CD4-positive, alpha-beta memory T cell (primary cell): ENCODE data around the gene STX10. TPM values are rescaled to one million over a fixed set of nuclear protein-coding genes. Genes with fewer than 3 reads are reported as not detected.
"Not testable (repeated sequence)": the region's sequence is repeated elsewhere in the genome, so short reads cannot be mapped to it uniquely, and the experiment has no call there.

Experiments used
- CTCF ChIA-PET: fragments of 350-600 bp; sonication (Branson Sonifier 250); formaldehyde crosslinking; loops from one replicate; lab custom pipeline; 2021; ENCODE audit warnings: inconsistent platforms; ENCODE audit not compliant: partially characterized antibody; lab: Charles Lee
- POLR2A ChIA-PET: fragments of 350-600 bp; sonication (Branson Sonifier 250); formaldehyde crosslinking; loops from one replicate; lab custom pipeline; 2021; ENCODE audit not compliant: partially characterized antibody; lab: Charles Lee
- DNase-seq, 5 donors: peaks; one replicate each; pipeline versions ENCODE4 v3.0.0 to v3.0.0-alpha.2; 2020 to 2022; ENCODE audit warnings: mixed read lengths in 1 of 5
- H3K27ac ChIP-seq: one replicate; pipeline ENCODE4 v1.7.0; 2013; ENCODE audit warnings: low read depth, low read length
- H3K27me3 ChIP-seq: 2 replicates; pipeline ENCODE4 v1.7.0; 2013; ENCODE audit warnings: mild to moderate bottlenecking, low read length, moderate library complexity; ENCODE audit not compliant: insufficient read depth
- H3K36me3 ChIP-seq: 2 replicates; pipeline ENCODE4 v1.7.0; 2013; ENCODE audit warnings: mild to moderate bottlenecking, low read length, moderate library complexity; ENCODE audit not compliant: insufficient read depth
- H3K4me1 ChIP-seq: 2 replicates; pipeline ENCODE4 v1.7.0; 2013; ENCODE audit warnings: mild to moderate bottlenecking, low read length, moderate library complexity; ENCODE audit not compliant: insufficient read depth
- H3K4me3 ChIP-seq, 2 donors: one replicate each; pipeline ENCODE4 v1.7.0; 2013; ENCODE audit warnings: low read length in 2 of 2, mild to moderate bottlenecking in 1 of 2
- H3K9me3 ChIP-seq, 2 donors: one replicate each; pipeline ENCODE4 v1.7.0; 2013; ENCODE audit warnings: low read length in 2 of 2, control low read depth in 1 of 2; ENCODE audit not compliant: control insufficient read depth in 1 of 2
- H3K27ac Mint-ChIP-seq, 7 donors: one replicate each; pipeline ENCODE4 v1.8.0; 2020 to 2021; ENCODE audit warnings: mixed read lengths in 7 of 7, mild to moderate bottlenecking in 6 of 7, inconsistent platforms in 3 of 7, moderate library complexity in 3 of 7
- H3K27me3 Mint-ChIP-seq, 2 donors: one replicate each; pipeline ENCODE4 v1.8.0; 2020 to 2021; ENCODE audit warnings: mixed read lengths in 2 of 2
- H3K36me3 Mint-ChIP-seq, 2 donors: one replicate each; pipeline ENCODE4 v1.8.0; 2020 to 2021; ENCODE audit warnings: mixed read lengths in 2 of 2, inconsistent platforms in 1 of 2, mild to moderate bottlenecking in 1 of 2
- H3K4me1 Mint-ChIP-seq, 4 donors: one replicate each; pipeline ENCODE4 v1.8.0; 2020 to 2021; ENCODE audit warnings: mixed read lengths in 4 of 4, mild to moderate bottlenecking in 1 of 4
- H3K4me3 Mint-ChIP-seq, 8 donors: one replicate each; pipeline ENCODE4 v1.8.0; 2020 to 2021; ENCODE audit warnings: mixed read lengths in 8 of 8, mild to moderate bottlenecking in 7 of 8, moderate library complexity in 6 of 8, inconsistent platforms in 3 of 8
- H3K9me3 Mint-ChIP-seq, 8 donors: one replicate each; pipeline ENCODE4 v1.8.0; 2020 to 2021; ENCODE audit warnings: mixed read lengths in 8 of 8, mild to moderate bottlenecking in 5 of 8, inconsistent platforms in 3 of 8, moderate library complexity in 1 of 8
- intact Hi-C: fragments of 100-400 bp; cut with micrococcal nuclease; formaldehyde crosslinking; loops from one replicate; pipeline ENCODE4 v1.15.1; 2023
- polyA plus RNA-seq, 2 donors: library from polyadenylated mRNA; unstranded; fragments of 300-500 nt; fragmentation: Illumina TruSeq; gene quantifications; one replicate each; pipeline ENCODE4 v1.2.3, GENCODE V29; 2021
- total RNA-seq, 2 experiments: library from RNA; stranded (reverse); gene quantifications; one replicate each; pipeline ENCODE4 v1.2.3, GENCODE V29; 2021

STX10 gene
- total and polyA plus RNA-seq, 4 experiments from 2014 or later, result 57.9 to 64.2 (median 63.9) TPM

DNA sequence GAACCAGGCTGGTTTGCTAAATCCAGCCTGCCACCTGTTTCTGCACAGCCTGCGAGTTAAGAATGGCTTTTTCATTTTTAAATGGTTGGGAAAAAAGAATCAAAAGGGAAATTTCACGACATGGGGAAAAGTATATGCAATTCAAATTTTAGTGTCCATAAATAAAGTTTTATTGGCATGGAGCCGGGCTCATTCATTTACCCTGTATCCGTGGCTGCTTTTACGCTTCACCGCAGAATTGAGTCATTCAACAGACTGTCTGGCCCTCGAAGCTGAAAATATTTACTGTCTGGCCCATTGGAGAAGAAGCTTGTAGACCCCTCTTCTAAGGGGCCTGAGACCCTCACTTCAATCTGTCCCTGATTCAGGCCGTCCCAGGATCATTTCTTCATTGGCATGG is 26.2 kb upstream of the STX10 start:
- Histone ChIP-seq H3K27ac (no peak overlapping the region), H3K9me3 (no peaks in the 10 kb centered on the region), H3K4me3 (no peak overlapping the region), H3K27me3 (no peaks in the 10 kb centered on the region), H3K4me1 (peaks cover 38% of the 10 kb centered on the region), H3K36me3 (no peaks in the 10 kb centered on the region)
- POLR2A ChIA-PET, result interaction anchor here (0.6 to 10.6 kb wide), 5 partner anchors 9 to 237 kb away, joined by 3 to 146 read pairs (median 12); no protein-coding TSS in a partner anchor
- Mint-ChIP-seq H3K36me3 (peaks cover 4% of the 10 kb centered on the region in 2 donors), H3K4me1 (peaks cover 20 to 52% (median 34%) of the 10 kb centered on the region in 4 donors), H3K27me3 (no peaks in the 10 kb centered on the region), H3K9me3 (no peaks in the 10 kb centered on the region), H3K4me3 (no peak overlapping the region), H3K27ac (peak overlapping the region in 1 of 7 donors; percentile 27)
- CTCF ChIA-PET, result interaction anchor here (1.0 to 11.0 kb wide), 7 partner anchors 9 to 86 kb away, joined by 3 to 91 read pairs (median 4); no protein-coding TSS in a partner anchor
- DNase-seq, result no peak
- intact Hi-C loops, result no loop called here

- ChIA-PET CTCF (interaction anchor here (0.6 kb wide), 1 partner anchor 60 kb away, joined by 3 read pairs; no protein-coding TSS in a partner anchor), POLR2A (interaction anchor here (0.7 to 10.6 kb wide), 5 partner anchors 10 to 878 kb away, joined by 3 to 146 read pairs (median 5); partner anchors contain the start of genes IER2 and STX10)
- DNase-seq, result no peak
- peak overlapping the region; percentile 94 to 99 (median 98) for H3K27ac Mint-ChIP-seq
- H3K36me3 ChIP-seq, result no peaks in the 10 kb centered on the region
- no peaks in the 10 kb centered on the region for H3K27me3 Mint-ChIP-seq
- H3K4me3 Mint-ChIP-seq, result peak overlapping the region; percentile 83 to 94 (median 86)
- H3K9me3 ChIP-seq, result no peaks in the 10 kb centered on the region
- H3K4me1 ChIP-seq, result peaks cover 59% of the 10 kb centered on the region
- intact Hi-C loops, result loop anchor here (2.0 kb wide), 1 partner anchor 56 kb away; the partner anchor contains the start of gene TRMT1
- H3K27me3 ChIP-seq, result no peaks in the 10 kb centered on the region
- peaks cover 34 to 69% (median 45%) of the 10 kb centered on the region in 4 donors for H3K4me1 Mint-ChIP-seq
- peak overlapping the region; percentile 53 for H3K27ac ChIP-seq
- no peaks in the 10 kb centered on the region for H3K9me3 Mint-ChIP-seq
- H3K36me3 Mint-ChIP-seq, result peaks cover 4% of the 10 kb centered on the region in 2 donors
- peak overlapping the region in 1 of 2 donors; percentile 46 for H3K4me3 ChIP-seq
Measured at GRCh38 chr19:13173139-13173737, 23.1 kb upstream of the STX10 start.

DNA sequence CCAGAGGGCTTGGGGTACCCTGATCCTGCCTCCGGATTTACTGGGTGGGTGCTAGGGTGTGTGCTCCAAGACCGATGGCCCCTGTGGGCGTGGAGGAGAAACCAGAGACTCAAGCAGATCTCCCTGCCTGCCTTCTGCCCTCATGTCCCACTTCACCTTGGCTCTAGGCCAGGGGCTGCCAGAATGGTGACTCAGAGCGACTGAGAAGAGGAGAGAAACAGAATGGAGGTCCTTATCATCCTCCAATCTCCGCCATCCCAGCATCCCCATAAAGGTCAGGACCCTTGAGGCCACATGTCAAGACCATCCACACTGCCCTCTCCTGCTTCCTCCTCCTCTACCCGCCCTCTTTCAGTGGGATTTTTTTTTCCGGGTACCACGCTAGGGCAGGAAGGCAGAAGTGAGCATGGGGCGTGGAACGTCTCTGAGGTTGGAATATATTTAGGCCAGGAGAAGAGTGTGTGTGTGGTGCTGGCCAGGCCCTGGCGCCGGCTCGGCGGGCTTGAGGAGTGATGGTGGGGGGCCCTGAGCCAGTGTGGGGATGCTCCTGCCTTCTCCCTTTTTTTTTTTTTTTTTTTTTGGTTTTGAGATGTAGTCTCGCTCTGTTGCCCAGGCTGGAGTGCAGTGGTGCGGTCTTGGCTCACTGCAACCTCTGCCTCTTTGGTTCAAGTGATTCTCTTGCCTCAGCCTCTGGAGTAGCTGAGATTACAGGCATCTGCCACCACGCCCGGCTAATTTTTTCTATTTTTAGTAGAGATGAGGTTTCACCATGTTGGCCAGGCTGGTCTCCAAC is 22.4 kb upstream of the STX10 start:
- POLR2A ChIA-PET, result interaction anchor here (0.7 to 10.6 kb wide), 5 partner anchors 9 to 877 kb away, joined by 3 to 401 read pairs (median 31); no protein-coding TSS in a partner anchor
- Histone ChIP-seq H3K36me3 (no peaks in the 10 kb centered on the region), H3K9me3 (no peaks in the 10 kb centered on the region), H3K4me1 (peaks cover 65% of the 10 kb centered on the region), H3K27ac (peak overlapping the region; percentile 53), H3K4me3 (peak overlapping the region; percentile 18 to 46), H3K27me3 (no peaks in the 10 kb centered on the region)
- Mint-ChIP-seq H3K36me3 (peaks cover 4 to 6% of the 10 kb centered on the region in 2 donors), H3K27ac (peak overlapping the region; percentile 94 to 99 (median 98)), H3K27me3 (no peaks in the 10 kb centered on the region), H3K9me3 (no peaks in the 10 kb centered on the region), H3K4me3 (peak overlapping the region; percentile 83 to 94 (median 86)), H3K4me1 (peaks cover 36 to 76% (median 48%) of the 10 kb centered on the region in 4 donors)
- peak; percentile 62 to 92 (median 63) for DNase-seq
- CTCF ChIA-PET, result interaction anchor here (0.6 kb wide), 1 partner anchor 61 kb away, joined by 3 read pairs; no protein-coding TSS in a partner anchor
- intact Hi-C loops, result loop anchor here (2.0 kb wide), 1 partner anchor 56 kb away; the partner anchor contains the start of gene TRMT1

DNA sequence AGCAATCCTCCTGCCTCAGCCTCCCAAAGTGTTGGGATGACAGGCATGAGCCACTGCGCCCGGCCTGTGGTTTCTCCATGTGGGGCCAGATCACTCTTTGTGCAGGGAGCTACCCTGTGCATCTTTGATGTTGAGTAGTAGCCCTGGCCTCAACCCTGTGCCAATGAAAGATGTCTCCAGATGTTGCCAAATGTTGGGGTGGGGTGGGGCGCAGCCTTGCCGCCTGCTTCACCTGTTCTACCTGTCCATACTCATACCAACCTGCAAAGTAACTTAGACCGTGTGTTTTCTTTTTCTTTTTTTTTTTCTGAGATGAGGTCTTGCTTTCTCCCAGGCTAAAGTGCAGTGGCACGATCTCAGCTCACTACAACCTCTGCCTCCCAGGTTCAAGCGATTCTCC is 21.0 kb upstream of the STX10 start:
- no peaks in the 10 kb centered on the region for H3K27me3 ChIP-seq
- Mint-ChIP-seq H3K27me3 (no peaks in the 10 kb centered on the region), H3K4me3 (peak overlapping the region; percentile 46 to 88 (median 74)), H3K27ac (peak overlapping the region; percentile 86 to 99 (median 97)), H3K9me3 (no peaks in the 10 kb centered on the region), H3K4me1 (peaks cover 43 to 83% (median 57%) of the 10 kb centered on the region in 4 donors), H3K36me3 (peaks cover 4 to 6% of the 10 kb centered on the region in 2 donors)
- H3K4me1 ChIP-seq, result peaks cover 79% of the 10 kb centered on the region
- ChIA-PET CTCF (interaction anchor here (1.4 to 2.4 kb wide), 3 partner anchors 16 to 24 kb away, joined by 4 to 16 read pairs (median 12); no protein-coding TSS in a partner anchor), POLR2A (interaction anchor here (1.7 to 11.9 kb wide), 6 partner anchors 11 to 67 kb away, joined by 4 to 415 read pairs (median 14); partner anchors contain the start of genes IER2 and STX10)
- H3K36me3 ChIP-seq, result no peaks in the 10 kb centered on the region
- H3K27ac ChIP-seq, result peak overlapping the region; percentile 35
- H3K4me3 ChIP-seq, result no peak overlapping the region
- no peaks in the 10 kb centered on the region for H3K9me3 ChIP-seq
- intact Hi-C loops, result no loop called here
- DNase-seq, result no peak

GRCh38 chr19:13169769-13170168 is 19.6 kb upstream of the STX10 start:
- peaks cover 4 to 6% of the 10 kb centered on the region in 2 donors for H3K36me3 Mint-ChIP-seq
- H3K4me3 Mint-ChIP-seq, result peak overlapping the region in 7 of 8 donors; percentile 66 to 98 (median 94)
- Histone ChIP-seq H3K4me3 (no peak overlapping the region), H3K9me3 (no peaks in the 10 kb centered on the region), H3K4me1 (peaks cover 93% of the 10 kb centered on the region), H3K27me3 (no peaks in the 10 kb centered on the region), H3K36me3 (no peaks in the 10 kb centered on the region), H3K27ac (peak overlapping the region; percentile 87)
- intact Hi-C loops, result no loop called here
- POLR2A ChIA-PET, result interaction anchor here (0.6 to 11.9 kb wide), 11 partner anchors 10 to 618 kb away, joined by 3 to 415 read pairs (median 6); partner anchors contain the start of genes IER2 and STX10
- H3K27ac Mint-ChIP-seq, result peak overlapping the region; percentile 94 to 100 (median 99)
- peaks cover 50 to 93% (median 68%) of the 10 kb centered on the region in 4 donors for H3K4me1 Mint-ChIP-seq
- H3K9me3 Mint-ChIP-seq, result no peaks in the 10 kb centered on the region
- CTCF ChIA-PET, result interaction anchor here (0.8 to 4.0 kb wide), 10 partner anchors 11 to 204 kb away, joined by 3 to 21 read pairs (median 4); no protein-coding TSS in a partner anchor
- no peak for DNase-seq
- no peaks in the 10 kb centered on the region for H3K27me3 Mint-ChIP-seq

- ChIA-PET POLR2A (interaction anchor here (0.8 to 11.9 kb wide), 6 partner anchors 9 to 1588 kb away, joined by 3 to 415 read pairs (median 29); partner anchors contain the start of genes IER2, NACC1, STX10 and TRMT1), CTCF (interaction anchor here (1.3 to 6.5 kb wide), 5 partner anchors 11 to 72 kb away, joined by 3 to 51 read pairs (median 21); no protein-coding TSS in a partner anchor)
- not testable (repeated sequence) for H3K36me3 Mint-ChIP-seq, H3K4me3 ChIP-seq, H3K9me3 Mint-ChIP-seq, H3K27me3 ChIP-seq, DNase-seq, H3K36me3 ChIP-seq, H3K9me3 ChIP-seq, H3K27me3 Mint-ChIP-seq
- Mint-ChIP-seq H3K4me3 (peak overlapping the region in 3 of 8 donors; percentile 8 to 84 (median 70)), H3K27ac (peak overlapping the region; percentile 17 to 99 (median 94)), H3K4me1 (peaks cover 52 to 93% (median 68%) of the 10 kb centered on the region in 4 donors)
- H3K27ac ChIP-seq, result peak overlapping the region; percentile 87
- peaks cover 99% of the 10 kb centered on the region for H3K4me1 ChIP-seq
- intact Hi-C loops, result loop anchor here (2.0 kb wide), 1 partner anchor 13 kb away; no protein-coding TSS in a partner anchor
Measured at GRCh38 chr19:13166151-13166550, 16.0 kb upstream of the STX10 start.
